ENCODE data around the gene OPCML.

DNA sequence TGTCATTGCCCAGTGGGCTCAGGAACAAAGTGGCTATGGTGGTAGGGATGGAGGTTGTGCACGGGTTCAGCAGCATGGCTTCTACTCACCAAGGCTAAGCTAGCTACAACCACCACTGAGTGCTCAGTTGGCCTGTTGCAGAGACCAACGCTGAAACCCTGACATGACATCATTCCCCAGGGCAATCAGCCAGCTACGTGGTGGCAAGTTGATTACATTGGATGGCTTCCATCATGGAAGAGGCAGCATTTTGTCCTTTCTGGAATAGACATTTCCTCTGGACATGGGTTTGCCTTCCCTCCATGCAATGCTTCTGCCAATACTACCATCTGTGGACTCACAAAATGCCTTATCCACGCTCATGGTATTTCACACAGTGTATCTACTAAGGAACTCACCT, 634.3 kb downstream of the OPCML start:
- TF ChIP-seq, protein P1, sequence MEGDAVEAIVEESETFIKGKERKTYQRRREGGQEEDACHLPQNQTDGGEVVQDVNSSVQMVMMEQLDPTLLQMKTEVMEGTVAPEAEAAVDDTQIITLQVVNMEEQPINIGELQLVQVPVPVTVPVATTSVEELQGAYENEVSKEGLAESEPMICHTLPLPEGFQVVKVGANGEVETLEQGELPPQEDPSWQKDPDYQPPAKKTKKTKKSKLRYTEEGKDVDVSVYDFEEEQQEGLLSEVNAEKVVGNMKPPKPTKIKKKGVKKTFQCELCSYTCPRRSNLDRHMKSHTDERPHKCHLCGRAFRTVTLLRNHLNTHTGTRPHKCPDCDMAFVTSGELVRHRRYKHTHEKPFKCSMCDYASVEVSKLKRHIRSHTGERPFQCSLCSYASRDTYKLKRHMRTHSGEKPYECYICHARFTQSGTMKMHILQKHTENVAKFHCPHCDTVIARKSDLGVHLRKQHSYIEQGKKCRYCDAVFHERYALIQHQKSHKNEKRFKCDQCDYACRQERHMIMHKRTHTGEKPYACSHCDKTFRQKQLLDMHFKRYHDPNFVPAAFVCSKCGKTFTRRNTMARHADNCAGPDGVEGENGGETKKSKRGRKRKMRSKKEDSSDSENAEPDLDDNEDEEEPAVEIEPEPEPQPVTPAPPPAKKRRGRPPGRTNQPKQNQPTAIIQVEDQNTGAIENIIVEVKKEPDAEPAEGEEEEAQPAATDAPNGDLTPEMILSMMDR (IDR thresholded peaks at IDR 0.05; ENCODE audit: insufficient read depth, low read length, poor library complexity, severe bottlenecking) = no peak
- TF ChIP-seq EZH2phosphoT487 (conservative IDR thresholded peaks at IDR 0.05; ENCODE audit: low read length) = no peak
